GM04503 (cell line): ENCODE measurements around the gene CEMIP2.
"Not testable (repeated sequence)": the region's sequence is repeated elsewhere in the genome, so short reads cannot be mapped to it uniquely, and the experiment has no call there.

ENCODE experiments used
- DNase-seq: peaks from one replicate; pipeline ENCODE4 v3.0.0-alpha.2; 2012; ENCODE audit warnings: low read depth

Gene CEMIP2

GRCh38 chr9:71768388-71769174 lies at the start of gene CEMIP2:
Gene CEMIP2, minus strand, starts transcription at chr9:71768513. Its CDS starts 18,140 bp downstream, at chr9:71750373.
- no peak for DNase-seq

GRCh38 chr9:71816916-71817451 lies 48.7 kb upstream of the CEMIP2 start:
- no peak for DNase-seq

GRCh38 chr9:71814815-71815214 lies 46.5 kb upstream of the CEMIP2 start:
- no peak for DNase-seq

- DNase-seq = no peak
Measured at GRCh38 chr9:71814226-71814625, 45.9 kb upstream of the CEMIP2 start.

DNA sequence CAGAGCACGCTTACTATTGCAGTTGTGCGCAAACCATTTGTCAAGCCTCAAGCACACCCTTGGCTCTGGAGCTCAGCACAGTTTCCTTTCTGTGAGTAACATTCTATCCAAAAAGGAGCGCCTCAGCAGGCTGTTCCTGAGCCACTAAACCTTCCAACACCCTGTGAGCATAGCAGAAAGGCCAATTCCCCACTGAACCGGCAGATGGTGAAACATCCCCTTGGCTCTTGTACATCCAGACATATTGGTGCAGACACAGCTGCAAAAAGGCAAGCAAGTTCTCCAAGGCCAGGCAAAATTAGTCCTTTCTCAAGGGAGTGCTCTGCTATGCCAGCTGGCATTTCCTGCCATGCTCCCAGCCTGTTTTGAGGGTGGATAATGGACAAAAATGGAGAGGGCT lies 44.1 kb upstream of the CEMIP2 start:
- no peak for DNase-seq

DNA sequence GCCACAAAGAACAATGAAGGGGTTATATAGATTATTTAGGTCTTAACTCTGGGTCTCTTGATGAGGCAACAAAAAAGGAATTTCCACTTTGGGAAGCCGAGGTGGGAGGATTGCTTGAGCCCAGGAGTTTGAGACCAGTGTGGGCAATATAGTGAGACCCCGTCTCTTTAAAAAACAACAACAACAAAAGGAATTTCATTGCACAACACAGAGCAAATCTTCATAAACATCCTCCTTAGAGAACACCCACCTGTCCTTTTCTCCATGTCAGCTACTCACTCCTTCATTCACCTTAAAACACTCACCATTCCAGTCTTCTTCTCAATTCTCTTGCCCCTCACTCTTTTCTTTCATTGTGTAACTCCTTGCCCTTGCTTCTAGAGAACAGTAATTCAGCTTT lies 39.8 kb upstream of the CEMIP2 start:
- no peak for DNase-seq

DNA sequence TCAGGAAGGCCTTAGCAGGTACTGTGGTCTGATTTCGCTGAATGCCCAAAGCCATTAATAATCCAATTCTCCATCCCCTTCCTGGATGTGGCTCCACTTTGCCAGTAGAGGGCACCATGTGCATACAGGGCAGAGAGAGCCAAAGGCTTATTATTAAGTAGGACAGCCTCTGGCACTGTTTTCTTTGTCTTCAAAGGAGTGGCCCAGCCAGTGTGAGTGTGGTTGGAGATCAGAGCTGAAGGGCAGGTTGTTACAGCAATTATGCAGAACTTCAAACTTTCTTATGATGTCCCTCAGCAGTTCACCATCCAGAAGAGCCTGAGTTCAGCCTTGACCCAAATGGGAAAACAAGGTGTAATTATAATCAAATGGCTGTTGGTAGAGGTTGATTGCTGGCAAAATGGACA lies 38.6 kb upstream of the CEMIP2 start:
- DNase-seq = no peak

DNA sequence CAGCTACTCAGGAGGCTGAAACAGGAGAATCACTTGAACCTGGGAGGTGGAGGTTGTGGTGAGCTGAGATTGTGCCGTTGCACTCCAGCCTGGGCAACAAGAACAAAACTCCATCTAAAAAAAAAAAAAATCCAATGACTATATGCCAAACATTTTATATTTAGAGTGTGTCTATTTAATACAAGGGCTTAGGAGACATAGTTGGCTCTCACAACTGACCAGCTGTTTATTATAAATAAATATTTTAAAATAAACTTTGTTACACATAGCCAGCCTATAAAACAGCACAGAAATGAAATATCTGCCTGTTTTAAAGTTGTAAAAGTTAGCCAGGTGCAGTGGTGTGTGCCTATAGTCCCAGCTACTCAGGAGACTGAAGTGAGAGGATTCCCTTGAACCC lies 36.8 kb upstream of the CEMIP2 start:
- DNase-seq = not testable (repeated sequence)

DNA sequence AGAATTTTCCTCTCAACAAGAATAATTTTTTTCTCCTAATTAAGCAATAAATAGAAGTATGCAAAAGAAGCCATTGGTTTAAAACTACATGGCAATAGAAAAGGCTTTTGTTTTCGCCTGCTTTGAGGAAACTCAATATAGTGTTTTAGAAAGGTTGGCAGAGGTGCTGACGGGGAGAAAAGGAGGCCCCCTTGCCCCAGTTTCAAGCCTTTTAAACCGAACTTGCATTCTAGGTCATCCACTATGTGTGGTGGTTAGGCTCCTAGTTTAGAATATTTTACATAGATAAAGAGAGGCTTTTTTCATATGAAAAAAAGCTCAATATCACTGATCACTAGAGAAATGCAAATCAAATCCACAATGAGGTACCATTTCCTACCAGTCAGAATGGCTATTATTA lies 33.5 kb upstream of the CEMIP2 start:
- DNase-seq = no peak

DNA sequence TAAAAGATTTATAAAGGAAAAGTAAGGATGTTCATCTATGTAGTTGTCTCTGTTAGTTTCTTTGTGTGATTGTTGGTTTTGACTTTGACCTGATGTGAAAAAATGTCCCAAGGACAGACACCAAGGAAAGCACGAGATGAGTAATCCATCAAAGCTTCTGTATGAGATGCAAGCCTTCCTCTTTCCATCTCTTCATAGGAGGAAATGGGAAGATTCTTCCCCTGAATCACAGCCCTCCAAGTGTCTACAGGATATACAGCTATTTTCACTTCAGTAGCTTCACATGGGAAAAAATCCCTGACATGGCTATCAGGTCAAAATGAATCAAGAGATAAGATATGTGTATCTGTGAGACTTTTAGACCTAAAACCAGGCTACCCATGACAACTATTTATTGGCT lies 29.0 kb upstream of the CEMIP2 start:
- no peak for DNase-seq

DNA sequence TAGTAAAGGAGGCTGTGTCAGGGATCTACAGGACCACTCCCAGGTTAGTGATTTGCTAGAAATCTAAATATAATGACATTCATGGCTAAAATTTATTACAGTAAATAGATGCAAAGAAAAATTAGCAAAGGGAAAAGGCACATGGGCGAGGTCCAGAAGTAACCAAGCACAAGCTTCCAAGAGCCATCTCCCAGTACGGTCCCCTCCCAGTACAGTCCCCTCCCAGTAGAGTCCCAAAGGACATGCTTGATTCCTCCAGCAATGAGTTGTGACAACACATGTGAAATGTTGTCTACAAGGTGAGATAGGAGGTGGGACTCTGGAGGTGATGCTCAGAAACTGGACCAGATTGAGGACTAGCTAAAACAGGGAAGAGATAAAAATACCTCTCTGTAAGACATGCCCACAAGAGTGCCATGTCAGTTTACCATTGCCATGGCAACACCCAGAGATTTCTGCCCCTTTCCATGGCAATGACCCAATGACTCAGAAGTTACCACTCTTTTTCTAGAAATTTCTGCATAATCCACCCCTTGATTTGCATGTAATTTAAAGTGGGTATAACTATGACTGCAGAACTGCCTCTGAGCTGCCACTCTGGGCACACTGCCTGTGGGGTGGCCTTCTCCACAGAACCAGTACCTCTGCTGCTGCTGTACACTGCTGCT lies 27.9 kb upstream of the CEMIP2 start:
- no peak for DNase-seq

- no peak for DNase-seq
Measured at GRCh38 chr9:71795097-71795813, 26.9 kb upstream of the CEMIP2 start.

DNA sequence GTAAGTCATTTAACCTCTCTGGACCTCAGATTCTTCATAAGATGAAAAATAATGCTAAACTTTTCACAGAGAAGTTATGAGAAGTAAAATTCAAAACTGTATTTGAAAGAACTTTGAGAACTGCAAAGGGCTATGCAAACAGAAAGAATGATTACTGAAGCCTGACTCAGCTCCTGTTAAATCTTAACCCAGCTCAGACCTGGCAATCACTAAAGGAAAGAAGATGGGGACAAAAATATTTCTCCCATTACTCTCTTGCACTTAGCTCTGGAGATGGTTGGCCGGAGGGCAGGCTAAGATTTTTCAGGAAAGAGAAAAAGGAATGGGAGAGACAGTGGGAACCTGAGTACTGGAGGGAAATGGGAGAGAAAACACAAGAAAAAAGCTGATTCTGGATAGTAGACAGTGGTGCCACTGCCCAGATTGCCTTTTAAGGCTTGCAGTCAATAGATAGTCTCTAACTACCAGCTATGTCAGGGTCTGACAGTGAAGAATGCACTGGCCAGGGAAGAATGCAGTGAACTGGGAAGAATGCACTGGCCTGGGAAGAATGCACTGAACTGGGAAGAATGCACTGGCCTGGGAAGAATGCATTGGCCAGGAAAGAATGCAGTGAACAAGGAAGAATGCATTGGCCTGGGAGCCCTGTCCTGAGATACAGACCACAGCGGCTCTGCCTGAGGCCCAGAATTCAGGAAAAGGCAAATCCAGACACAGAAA lies 25.2 kb upstream of the CEMIP2 start:
- DNase-seq = peak; percentile 52

DNA sequence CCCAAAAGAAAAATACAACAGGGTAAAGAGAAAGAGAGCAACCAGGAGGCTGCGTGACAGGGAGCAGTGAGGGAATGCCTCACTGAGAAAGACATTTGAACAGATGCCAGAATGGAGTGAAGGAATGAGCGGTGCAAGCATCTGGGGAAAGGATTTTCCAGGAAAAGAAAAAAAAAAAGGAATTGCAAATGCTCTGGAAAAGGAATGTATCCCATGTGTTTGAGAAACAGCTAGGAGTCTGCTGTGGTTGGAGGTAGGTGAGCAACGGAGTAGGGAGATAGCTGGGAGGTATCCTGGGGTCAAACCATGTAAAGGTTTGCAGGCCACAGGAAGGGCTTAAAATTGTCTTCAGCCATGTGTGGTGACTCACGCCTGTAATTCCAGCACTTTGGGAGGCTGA lies 23.6 kb upstream of the CEMIP2 start:
- DNase-seq = no peak

- DNase-seq = no peak
Measured at GRCh38 chr9:71790296-71790695, 22.0 kb upstream of the CEMIP2 start.

DNA sequence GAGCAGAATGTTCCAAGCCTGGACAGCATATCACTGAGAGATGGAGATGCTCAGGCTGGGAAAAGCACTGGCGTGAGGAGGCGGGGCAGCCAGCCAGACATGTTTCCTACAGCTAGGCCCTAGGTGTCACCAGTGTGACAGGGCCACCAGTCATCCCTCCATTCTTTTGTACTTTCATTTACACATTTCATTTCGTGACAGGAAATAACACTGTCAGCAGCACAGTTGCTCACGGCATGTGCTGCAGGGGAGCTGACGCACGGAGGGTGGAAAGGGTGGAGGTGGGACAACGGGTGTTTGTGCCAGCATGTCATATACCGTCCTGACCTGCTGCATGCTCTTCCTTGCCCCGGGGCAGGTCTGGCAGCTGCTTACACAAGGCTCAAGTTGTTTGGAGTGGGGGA lies 14.8 kb upstream of the CEMIP2 start:
- DNase-seq = no peak

DNA sequence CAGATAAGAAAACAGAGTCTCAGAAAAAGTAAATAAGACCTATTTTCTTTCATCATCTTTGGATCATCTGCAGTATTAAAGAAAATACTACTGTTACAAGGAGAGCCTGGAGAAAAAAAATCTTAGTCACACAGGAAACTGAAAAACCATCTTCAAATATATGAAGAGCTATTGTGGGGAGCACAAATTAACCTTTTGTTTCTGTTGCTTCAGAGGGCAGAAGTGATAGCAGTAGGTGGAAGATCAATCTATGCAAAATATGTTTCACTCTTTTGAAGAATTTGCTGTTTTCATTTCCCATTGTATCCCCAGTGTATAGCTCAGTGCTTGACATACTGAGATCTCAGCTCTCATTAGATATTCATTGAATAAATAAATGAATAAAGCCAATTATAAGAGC lies 13.1 kb upstream of the CEMIP2 start:
- no peak for DNase-seq

DNA sequence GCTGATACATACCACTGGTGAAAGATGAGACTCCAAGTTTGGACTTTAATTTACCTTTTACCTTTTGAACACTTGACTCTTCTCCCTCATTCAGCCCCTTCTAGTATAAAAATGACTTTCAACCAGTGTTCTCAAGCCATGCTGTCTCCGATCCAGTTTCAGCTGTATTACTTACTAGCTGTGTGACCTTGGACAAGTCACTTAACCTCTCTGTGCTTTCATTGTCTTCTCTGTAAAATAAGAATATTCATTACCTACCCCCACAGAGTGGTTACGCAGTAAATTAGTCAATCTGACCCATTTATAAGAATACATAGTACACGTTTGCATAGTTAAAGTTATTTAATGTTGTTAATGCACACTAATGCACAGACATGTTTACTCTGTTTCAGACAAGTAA lies 12.6 kb upstream of the CEMIP2 start:
- no peak for DNase-seq

DNA sequence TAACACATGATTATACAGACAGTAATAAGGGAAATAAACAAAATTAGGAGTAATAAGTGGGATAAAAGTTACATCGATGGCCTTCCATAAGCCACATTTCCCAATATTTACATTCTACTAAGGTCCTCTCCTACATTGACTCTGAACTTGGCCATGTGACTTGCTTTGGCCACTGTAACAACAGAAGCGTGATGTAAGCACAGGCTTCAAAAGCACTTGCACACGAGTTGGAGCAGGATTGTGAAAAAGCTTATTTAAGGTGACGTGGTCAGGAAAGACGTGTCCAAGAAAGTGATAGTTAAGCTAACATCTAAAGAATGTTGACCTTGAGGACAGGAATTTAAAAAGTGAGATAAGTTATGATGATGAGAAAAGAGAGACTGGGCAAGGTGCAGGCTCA lies 9.8 kb upstream of the CEMIP2 start:
- no peak for DNase-seq

DNA sequence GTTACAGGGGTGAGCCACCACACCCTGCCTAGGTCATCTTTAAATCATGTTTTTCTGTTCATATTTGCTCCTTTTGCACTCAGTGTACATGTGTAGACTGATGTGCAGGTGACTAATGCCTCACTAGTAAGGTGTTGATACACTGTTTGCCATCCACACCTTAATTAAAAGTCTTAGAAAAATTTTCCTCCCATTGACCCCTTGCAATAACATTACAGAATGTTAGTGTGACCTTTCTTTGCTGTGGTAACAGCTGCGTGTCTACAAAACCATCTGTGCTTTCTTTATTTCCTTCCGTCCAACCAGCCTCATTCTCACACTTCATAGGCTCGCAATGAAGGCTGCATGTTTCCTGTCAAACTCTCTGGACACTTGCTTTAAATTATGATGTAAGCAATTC lies 6.6 kb upstream of the CEMIP2 start:
- no peak for DNase-seq

GRCh38 chr9:71772726-71773125 lies 4.4 kb upstream of the CEMIP2 start:
- DNase-seq = no peak

DNA sequence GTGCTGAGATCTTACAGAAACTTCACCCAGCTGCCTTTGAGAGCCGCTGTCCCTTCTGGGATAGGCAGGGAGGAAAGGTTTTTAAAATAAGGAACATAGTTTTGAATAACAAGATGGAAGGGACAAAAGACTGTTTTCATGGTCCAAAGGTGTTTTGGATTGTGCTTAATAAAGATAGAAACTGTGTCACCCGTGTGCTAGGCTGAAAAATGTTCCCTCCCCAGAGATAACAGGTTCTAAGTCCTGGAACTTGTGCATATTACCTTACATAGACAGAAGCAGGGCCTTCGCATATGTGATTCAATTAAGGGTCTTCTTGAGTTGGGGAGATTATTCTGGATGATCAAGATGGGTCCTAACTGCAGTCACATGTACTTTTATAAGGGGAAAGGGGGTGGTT lies 1.9 kb upstream of the CEMIP2 start:
- no peak for DNase-seq
